NCI-H774 (cell line): ENCODE data around the gene TLE4.
"Not testable (repeated sequence)": the region's sequence is repeated elsewhere in the genome, so short reads cannot be mapped to it uniquely, and the experiment has no call there.

Experiments
- DNase-seq: peaks from one replicate; lab custom pipeline; 2025; lab: John Stamatoyannopoulos, UW

The TLE4 gene

GRCh38 chr9:79741381-79741780 lies 169.6 kb downstream of the TLE4 start:
- no peak for DNase-seq

- DNase-seq: no peak
Observed at GRCh38 chr9:79742110-79742721, 170.5 kb downstream of the TLE4 start.

- DNase-seq: no peak
Observed at GRCh38 chr9:79744521-79744920, 172.8 kb downstream of the TLE4 start.

DNA sequence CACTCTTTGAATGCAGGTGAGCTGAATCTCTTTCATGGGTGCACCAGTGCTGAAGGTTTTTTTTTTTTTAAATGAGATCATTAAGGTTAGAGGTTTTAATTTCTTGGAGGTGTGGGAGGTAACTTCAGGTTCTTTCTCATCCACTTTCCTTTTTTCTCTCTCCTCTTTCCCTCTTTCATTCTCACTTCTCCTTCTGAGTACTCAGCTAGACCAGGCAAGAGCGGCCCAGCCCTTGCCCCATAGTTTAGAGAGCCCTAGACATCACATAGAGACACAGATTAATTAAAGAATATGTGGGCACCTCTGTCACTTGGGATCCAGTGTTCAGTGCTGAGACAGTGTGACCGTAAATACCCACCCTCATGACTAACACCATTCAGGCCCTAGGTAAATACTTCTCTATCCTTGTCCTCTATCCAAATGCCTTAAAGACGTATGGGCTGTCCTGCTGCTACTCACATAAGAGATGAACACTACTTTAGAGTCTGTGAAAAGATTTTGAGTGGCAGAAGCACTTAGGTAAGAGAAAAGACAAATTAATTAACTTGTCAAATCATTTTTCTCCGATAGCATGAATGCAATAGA lies 174.1 kb downstream of the TLE4 start:
- DNase-seq: no peak

DNA sequence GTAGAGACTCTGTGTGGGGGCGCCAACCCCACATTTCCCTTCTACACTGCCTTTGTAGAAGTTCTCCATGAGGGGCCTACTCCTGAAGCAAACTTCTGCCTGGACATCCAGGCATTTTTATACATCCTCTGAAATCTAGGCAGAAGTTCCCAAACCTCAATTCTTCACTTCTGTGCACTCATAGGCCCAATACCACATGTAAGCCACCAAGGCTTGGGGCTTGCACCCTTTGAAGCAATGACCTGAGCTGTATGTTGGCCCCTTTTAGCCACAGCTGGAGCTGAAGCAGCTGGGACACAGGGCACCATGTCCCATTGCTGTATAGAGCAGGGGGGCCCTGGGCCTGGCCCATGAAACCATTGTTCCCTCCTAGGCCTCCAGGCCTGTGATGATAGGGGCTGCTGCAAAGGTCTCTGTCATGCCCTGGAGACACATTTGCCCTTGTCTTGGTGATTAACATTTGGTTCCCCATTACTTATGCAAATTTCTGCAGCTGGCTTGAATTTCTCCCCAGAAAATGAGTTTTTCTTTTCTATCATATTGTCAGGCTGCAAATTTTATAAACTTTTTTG lies 180.2 kb downstream of the TLE4 start:
- DNase-seq: not testable (repeated sequence)

DNA sequence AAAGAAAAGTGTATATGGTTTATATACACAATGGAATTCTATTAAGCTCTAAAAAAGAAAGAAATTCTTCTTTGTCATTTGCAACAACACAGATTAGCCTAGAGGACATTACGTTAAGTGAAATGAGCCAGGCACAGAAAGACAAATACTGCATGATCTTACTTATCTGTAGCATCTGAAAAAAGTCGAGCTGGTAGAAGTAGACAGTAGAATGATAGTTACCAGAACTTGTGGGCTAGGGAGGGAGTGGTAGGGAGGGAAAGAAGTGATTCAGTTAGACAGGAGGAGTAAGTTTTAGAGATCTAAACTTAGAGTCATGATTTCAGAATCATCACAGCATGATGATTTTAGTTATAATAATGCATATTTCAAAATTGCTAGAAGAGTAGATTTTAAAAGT lies 184.6 kb downstream of the TLE4 start:
- no peak for DNase-seq

GRCh38 chr9:79757074-79757473 lies 185.3 kb downstream of the TLE4 start:
- no peak for DNase-seq

- no peak for DNase-seq
Observed at GRCh38 chr9:79757881-79758669, 186.3 kb downstream of the TLE4 start.

GRCh38 chr9:79759460-79759859 lies 187.7 kb downstream of the TLE4 start:
- no peak for DNase-seq

DNA sequence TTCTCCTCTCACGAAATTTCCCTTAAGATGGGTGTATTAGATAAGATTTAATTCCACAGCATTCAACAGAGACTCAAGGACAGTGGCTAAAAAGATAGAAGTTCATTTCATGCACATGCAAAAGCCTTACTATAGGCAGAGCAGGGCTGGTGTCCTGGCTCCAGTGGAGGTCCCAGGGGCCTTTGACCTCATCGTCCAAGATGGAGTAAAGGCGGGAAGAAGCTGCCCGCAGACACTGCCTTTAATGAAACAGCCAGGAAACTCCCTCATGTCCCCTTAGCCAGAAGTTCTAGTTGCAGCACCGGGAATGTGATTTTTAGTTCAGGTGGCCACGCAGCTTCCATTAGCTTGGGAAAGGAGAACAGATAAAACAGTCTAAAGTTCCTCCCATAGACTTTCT lies 190.3 kb downstream of the TLE4 start:
- DNase-seq: no peak

DNA sequence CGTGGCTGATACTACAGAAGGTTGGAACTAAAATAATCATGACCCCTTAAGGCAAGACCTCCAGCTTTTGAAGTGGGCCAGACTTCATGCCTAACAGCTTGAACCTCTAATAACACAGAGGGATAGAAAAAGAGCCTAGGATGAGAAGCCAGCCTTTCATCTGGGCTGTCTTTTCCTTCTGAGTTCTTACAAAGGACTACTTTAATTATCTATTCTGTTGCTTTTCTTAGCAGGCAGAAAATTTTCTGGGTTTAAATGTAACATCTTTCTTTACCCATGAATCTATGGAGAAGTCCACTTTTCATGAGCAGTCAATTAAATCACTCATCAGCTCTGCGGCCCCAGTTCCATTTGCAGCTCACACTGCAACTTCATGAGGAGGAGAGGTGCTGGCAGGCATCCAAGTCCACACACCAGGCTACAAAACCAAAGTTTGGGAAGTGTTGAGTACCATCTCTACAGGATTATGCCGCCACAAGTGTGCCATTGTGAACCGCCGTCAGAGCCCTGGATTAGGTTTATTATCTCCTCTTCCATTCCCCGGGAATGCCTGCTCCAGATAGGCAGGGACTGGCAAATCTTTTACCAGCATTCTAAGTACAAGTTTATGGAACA lies 192.0 kb downstream of the TLE4 start:
- DNase-seq: no peak

DNA sequence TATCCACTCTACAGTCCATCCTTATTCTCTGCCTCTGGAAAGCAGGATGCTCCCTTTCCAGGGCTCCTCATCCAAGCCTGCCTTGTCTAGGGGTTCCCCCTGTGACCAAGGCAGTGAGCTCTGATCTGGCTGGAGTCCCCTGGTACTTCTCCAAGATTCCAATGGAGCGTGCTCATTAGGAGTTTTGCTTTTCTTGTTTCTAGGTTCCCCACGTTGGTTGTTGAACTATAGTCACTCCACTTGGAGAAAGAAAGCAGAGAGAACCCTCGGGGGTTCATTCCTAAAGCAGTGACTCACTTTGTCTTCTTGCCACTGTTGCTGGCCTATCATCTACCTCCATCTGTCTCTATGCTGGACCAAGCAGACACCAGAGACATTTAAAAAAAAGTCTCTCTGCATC lies 192.6 kb downstream of the TLE4 start:
- DNase-seq: no peak

DNA sequence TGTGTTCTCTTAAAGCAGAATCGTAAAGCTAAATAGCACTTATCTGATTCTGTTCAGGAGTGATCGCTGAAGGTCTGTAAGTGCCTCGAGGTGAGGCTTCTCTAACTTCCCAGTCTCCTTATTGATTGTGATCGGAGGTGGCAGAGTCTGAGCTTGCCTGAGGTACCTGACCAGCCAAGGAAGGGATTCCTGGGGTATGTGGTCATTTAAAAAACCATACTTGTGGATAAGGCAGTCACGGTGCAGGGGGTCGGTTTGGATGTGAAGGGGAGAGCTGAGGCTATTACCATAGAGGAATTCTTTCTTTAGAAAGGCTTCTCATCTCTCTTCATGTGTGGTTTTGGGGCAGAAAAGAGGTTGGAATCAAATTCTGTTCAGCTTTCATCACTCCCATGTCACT lies 193.7 kb downstream of the TLE4 start:
- no peak for DNase-seq

DNA sequence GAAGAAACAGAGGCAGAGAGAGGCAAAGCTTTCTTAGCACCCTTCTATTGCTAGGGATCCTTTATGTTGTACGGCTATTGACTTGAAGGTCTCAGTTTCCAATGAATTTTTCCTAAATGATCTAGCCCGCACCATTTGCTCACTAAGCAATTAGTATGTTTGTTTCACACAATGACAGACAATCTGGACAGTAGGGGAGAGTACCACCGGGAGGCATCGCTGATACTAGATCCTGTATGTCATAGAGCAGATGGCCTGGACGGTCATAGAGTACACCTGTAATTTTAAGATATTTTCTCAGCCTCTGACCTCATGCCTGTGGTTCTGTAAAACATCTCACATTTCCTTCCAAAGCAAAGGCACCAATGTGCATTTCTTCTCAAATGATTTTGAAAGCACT lies 194.3 kb downstream of the TLE4 start:
- DNase-seq: no peak

DNA sequence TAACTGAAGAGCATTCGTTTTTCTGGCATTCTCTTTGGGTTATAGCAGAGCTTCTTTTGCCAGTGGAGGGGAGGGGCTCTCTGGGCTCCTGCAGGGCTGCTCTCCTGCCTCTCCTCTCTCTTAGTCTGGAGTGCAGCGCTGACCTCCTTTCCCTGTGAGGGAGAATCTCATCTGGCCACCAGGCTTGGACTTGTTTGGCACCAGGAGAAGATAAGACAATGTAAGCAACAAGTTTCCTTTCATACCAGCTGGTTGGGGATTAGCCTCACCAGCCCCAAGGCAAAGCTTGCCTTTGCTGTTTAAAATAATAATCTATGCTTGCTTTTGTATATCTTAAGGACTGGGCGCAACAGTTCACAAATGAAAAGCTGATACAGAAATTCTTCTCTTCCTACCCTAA lies 196.4 kb downstream of the TLE4 start:
- no peak for DNase-seq

GRCh38 chr9:79769476-79770275 lies 197.9 kb downstream of the TLE4 start:
- DNase-seq: no peak

- DNase-seq: no peak
Observed at GRCh38 chr9:79774356-79774755, 202.6 kb downstream of the TLE4 start.
